NCI-H748 (cell line): ENCODE data around the gene LMTK3.

ENCODE experiments used
- DNase-seq: peaks from one replicate; lab custom pipeline; 2025; ENCODE audit not compliant: unreplicated experiment; lab: John Stamatoyannopoulos, UW

The LMTK3 gene, protein sequence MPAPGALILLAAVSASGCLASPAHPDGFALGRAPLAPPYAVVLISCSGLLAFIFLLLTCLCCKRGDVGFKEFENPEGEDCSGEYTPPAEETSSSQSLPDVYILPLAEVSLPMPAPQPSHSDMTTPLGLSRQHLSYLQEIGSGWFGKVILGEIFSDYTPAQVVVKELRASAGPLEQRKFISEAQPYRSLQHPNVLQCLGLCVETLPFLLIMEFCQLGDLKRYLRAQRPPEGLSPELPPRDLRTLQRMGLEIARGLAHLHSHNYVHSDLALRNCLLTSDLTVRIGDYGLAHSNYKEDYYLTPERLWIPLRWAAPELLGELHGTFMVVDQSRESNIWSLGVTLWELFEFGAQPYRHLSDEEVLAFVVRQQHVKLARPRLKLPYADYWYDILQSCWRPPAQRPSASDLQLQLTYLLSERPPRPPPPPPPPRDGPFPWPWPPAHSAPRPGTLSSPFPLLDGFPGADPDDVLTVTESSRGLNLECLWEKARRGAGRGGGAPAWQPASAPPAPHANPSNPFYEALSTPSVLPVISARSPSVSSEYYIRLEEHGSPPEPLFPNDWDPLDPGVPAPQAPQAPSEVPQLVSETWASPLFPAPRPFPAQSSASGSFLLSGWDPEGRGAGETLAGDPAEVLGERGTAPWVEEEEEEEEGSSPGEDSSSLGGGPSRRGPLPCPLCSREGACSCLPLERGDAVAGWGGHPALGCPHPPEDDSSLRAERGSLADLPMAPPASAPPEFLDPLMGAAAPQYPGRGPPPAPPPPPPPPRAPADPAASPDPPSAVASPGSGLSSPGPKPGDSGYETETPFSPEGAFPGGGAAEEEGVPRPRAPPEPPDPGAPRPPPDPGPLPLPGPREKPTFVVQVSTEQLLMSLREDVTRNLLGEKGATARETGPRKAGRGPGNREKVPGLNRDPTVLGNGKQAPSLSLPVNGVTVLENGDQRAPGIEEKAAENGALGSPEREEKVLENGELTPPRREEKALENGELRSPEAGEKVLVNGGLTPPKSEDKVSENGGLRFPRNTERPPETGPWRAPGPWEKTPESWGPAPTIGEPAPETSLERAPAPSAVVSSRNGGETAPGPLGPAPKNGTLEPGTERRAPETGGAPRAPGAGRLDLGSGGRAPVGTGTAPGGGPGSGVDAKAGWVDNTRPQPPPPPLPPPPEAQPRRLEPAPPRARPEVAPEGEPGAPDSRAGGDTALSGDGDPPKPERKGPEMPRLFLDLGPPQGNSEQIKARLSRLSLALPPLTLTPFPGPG (N-terminal part only)

GRCh38 chr19:48511800-48512503 lies at the start of gene LMTK3:
Gene LMTK3, minus strand, starts transcription at chr19:48511835. Its CDS starts 259 bp downstream, at chr19:48511576.
- peak; percentile 93 for DNase-seq

GRCh38 chr19:48561412-48561811 lies 49.8 kb upstream of the LMTK3 start:
- no peak for DNase-seq

DNA sequence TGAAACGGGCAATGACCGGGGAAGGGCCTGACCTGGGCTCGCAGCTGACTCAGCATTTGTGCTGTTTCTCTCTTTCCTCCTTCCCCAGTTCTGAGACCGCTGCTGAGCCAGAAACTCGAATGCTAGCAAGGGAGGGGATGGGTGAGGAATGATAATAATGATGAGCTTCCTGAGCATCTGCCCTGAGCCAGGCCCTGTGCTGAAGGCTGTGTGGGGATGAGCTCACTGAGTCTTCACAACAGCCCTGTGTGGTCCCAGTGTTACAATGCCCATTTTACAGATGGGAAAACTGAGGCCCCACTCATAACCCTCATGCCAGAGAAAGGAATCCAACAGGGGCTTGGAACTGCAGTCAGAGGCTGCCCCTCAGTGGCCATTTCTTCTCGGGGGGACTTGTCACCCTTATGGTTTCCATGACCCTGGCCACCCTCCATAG lies 48.5 kb upstream of the LMTK3 start:
- peak; percentile 21 for DNase-seq

- DNase-seq: no peak
These were observed 46.5 kb upstream of the LMTK3 start for GRCh38 chr19:48558018-48558684.

GRCh38 chr19:48556825-48557224 lies 45.2 kb upstream of the LMTK3 start:
- DNase-seq: no peak

DNA sequence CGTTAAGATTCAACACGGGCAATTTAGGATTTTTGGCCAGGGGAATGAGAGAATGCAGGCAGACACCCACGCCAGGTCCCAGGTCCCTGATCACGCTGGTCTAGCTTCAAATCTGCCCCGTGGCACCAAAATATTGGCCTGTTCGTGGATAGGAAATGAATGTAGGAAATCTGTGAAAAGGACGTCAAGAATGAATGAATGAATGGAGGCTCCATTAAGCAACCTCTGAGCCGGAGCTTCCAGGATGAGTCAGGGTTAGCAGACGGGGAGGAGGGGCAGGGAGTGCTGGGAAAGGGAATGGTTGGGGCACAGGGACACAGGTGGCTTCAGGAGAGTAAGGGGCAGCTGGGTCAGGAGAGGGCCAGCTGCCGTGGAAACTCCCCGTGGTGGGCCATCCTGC lies 44.5 kb upstream of the LMTK3 start:
- DNase-seq: no peak

DNA sequence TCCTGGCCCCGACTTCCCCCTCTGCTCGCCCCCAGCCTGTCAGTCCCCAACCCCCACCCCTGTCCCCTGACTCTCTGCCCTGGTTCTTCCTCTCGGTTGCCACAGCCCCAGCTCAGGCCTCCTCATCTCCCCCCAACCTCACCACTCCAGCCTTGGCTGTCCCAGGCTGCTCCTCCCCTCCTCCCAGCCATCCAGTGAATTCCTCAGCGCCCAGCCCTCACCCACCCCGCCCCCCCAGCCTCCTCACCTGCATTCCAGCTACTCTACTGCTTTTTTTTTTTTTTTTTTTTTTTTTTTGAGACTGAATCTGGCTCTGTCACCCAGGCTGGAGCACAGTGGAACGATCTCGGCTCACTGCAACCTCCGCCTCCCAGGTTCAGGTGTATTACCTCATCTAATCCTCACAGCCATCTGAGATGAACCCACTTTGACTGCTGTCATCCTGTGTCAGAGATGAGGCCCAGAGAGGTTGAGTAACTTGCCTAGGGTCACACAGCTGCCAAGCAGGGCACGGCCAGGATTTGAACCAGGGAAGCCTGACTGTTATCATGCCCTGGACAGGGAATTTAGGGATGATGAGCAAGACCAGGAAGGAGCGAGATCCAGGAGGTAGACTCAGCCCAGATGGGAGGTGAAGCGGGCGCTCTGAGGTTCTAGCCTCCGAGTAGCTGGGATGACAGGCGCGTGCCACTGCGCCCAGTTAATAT lies 42.9 kb upstream of the LMTK3 start:
- DNase-seq: no peak

- peak; percentile 27 for DNase-seq
These were observed 42.2 kb upstream of the LMTK3 start for GRCh38 chr19:48553676-48554384.

- DNase-seq: no peak
These were observed 41.0 kb upstream of the LMTK3 start for GRCh38 chr19:48552406-48553322.

DNA sequence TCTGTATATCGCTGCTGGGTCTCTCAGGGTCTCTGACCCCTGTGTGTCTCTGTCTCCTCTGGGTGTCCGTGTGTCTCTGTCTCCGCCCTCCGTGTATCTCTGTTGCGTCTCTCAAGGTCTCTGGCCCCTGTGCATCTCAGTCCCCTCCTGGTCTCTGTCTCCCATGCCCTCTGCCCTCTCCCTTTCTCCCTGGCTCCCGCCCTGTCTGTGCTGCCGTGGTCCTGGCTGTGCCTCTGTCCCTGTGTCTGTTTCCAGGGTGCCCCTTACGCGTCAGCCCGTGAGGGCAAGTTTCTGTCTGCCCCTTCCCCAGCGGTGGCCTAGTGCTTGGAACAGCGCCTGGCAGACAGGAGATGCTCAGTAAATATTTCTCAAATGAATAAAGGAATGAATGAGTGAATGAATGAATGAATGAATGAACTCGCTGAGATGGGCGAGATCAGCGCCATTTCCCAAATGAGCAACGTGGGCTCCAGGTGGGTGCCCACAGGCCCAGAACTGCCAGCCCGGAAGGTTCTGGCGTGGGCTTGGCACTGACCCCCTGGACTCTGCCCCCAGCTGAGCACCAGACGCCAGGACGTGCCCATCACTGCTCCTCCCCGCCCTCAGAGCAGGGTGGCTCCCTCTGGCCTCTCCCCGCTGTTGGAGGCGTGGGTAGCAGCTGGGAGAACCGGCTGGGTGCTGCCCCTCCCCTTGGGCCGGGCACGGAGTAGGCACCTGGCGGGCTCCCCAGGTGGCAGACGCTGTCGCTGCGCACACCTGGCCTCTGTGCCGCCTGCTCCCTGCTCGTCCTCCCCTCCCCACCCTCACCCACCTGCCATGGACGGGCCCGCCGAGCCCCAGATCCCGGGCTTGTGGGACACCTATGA lies 40.0 kb upstream of the LMTK3 start, which contains the start of gene SULT2B1:
SULT2B1 (plus strand) TSS at position 736 of the 866 bp plus-strand sequence; CDS start at position 817, 81 bp downstream.
- DNase-seq: peak; percentile 64

GRCh38 chr19:48549380-48549779 lies 37.7 kb upstream of the LMTK3 start:
- no peak for DNase-seq

GRCh38 chr19:48548253-48548911 lies 36.7 kb upstream of the LMTK3 start:
- no peak for DNase-seq

GRCh38 chr19:48547722-48548121 lies 36.1 kb upstream of the LMTK3 start:
- DNase-seq: no peak

- DNase-seq: no peak
These were observed 33.5 kb upstream of the LMTK3 start for GRCh38 chr19:48544856-48545750.

- DNase-seq: no peak
These were observed 31.6 kb upstream of the LMTK3 start for GRCh38 chr19:48543121-48543710.
